DND-41 (cell line): Measurements from ENCODE around the gene DDX31.

Experiments
- ATAC-seq: fragments of 200-7000 bp; cut with Tn5 transposase; 3 replicates; pipeline ENCODE4 v1.9.1; 2021; ENCODE audit warnings: low read depth; ENCODE audit not compliant: insufficient read depth
- DNase-seq: peaks from one replicate; pipeline ENCODE4 v3.0.0-alpha.2; 2020
- H2AFZ ChIP-seq: 2 replicates; pipeline ENCODE4 v1.6.0; 2012; ENCODE audit warnings: low read depth, low read length
- H3K27ac ChIP-seq: 2 replicates; pipeline ENCODE4 v1.5.1; 2012; ENCODE audit warnings: low read length, inconsistent platforms
- H3K27me3 ChIP-seq: fragments of 200-600 bp; sonication (generic); 2 replicates; pipeline ENCODE4 v1.6.0; 2012; ENCODE audit warnings: low read length, mild to moderate bottlenecking, inconsistent platforms; ENCODE audit not compliant: insufficient read depth, poor library complexity
- H3K36me3 ChIP-seq: 2 replicates; pipeline ENCODE4 v1.5.1; 2012; ENCODE audit warnings: low read length, inconsistent platforms; ENCODE audit not compliant: insufficient read depth
- H3K4me1 ChIP-seq: 2 replicates; pipeline ENCODE4 v1.5.1; 2012; ENCODE audit warnings: mild to moderate bottlenecking, low read length; ENCODE audit not compliant: insufficient read depth
- H3K4me2 ChIP-seq: 2 replicates; pipeline ENCODE4 v1.6.0; 2012; ENCODE audit warnings: mild to moderate bottlenecking, moderate library complexity, low read length, inconsistent platforms; ENCODE audit not compliant: insufficient read depth
- H3K4me3 ChIP-seq, 2 experiments: fragments of 200-600 bp in 1 of 2; shearing (Covaris generic) in 1 of 2; 2 replicates each; pipeline ENCODE4 v1.5.1; 2012 to 2016; ENCODE audit warnings: inconsistent platforms in 2 of 2, low read length in 2 of 2, mild to moderate bottlenecking in 2 of 2, low read depth in 1 of 2, moderate library complexity in 1 of 2
- H3K79me2 ChIP-seq: 2 replicates; pipeline ENCODE4 v1.6.0; 2012; ENCODE audit warnings: low read length, inconsistent platforms; ENCODE audit not compliant: insufficient read depth
- H3K9ac ChIP-seq: 2 replicates; pipeline ENCODE4 v1.6.0; 2012; ENCODE audit warnings: low read depth, mild to moderate bottlenecking, inconsistent platforms, low read length, moderate library complexity
- H3K9me3 ChIP-seq: 2 replicates; pipeline ENCODE4 v1.5.1; 2012; ENCODE audit warnings: low read length, moderate library complexity, mild to moderate bottlenecking, inconsistent platforms; ENCODE audit not compliant: insufficient read depth, severe bottlenecking
- H4K20me1 ChIP-seq: 2 replicates; pipeline ENCODE4 v1.6.0; 2012; ENCODE audit warnings: low read length; ENCODE audit not compliant: insufficient read depth
- EZH2 ChIP-seq: IDR thresholded peaks from 3 replicates; pipeline ENCODE4 v1.6.1; 2012; ENCODE audit warnings: borderline replicate concordance, low read depth, mild to moderate bottlenecking, moderate library complexity, low read length, inconsistent platforms; ENCODE audit not compliant: severe bottlenecking
- TF ChIP-seq, protein P1 (sequence below): IDR thresholded peaks from 2 replicates; pipeline ENCODE4 v1.5.1; 2012; ENCODE audit warnings: borderline replicate concordance, low read length, moderate library complexity, mild to moderate bottlenecking; ENCODE audit not compliant: poor library complexity, severe bottlenecking; ENCODE audit errors: extremely low read depth

The DDX31 gene

DNA sequence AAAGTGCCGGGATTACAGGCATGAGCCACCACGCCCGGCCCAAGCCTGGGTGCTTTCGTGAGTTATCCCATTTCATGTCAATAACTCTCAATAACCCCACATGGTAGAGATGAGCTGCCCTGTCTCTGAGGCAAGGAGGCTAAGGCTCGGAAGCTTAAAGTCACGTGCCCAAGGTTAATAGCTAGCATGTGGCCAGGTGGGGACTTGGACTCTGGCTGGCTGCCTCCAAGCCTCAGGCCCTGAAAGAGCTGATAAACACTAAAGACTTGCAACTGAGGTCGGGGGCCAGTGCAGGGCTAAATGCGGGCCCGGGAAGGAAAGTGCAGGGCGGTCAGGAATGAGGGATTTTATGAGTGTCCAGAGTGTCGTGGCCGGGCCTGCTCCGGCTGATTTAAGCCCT lies 118.2 kb downstream of the DDX31 start:
- Histone ChIP-seq H3K4me1 (no peaks in the 10 kb centered on the region), H2AFZ (no peak overlapping the region), H3K4me2 (no peak overlapping the region), H3K79me2 (no peaks in the 10 kb centered on the region), H3K27ac (no peak overlapping the region), H3K9ac (no peak overlapping the region), H3K27me3 (no peaks in the 10 kb centered on the region), H3K4me3 (no peak overlapping the region), H3K9me3 (no peaks in the 10 kb centered on the region), H3K36me3 (no peaks in the 10 kb centered on the region), H4K20me1 (0 out of 2 replicates have a peak, but pooled peaks cover 5% of the 10 kb centered on the region)
- DNase-seq = no peak
- TF ChIP-seq, protein P1, sequence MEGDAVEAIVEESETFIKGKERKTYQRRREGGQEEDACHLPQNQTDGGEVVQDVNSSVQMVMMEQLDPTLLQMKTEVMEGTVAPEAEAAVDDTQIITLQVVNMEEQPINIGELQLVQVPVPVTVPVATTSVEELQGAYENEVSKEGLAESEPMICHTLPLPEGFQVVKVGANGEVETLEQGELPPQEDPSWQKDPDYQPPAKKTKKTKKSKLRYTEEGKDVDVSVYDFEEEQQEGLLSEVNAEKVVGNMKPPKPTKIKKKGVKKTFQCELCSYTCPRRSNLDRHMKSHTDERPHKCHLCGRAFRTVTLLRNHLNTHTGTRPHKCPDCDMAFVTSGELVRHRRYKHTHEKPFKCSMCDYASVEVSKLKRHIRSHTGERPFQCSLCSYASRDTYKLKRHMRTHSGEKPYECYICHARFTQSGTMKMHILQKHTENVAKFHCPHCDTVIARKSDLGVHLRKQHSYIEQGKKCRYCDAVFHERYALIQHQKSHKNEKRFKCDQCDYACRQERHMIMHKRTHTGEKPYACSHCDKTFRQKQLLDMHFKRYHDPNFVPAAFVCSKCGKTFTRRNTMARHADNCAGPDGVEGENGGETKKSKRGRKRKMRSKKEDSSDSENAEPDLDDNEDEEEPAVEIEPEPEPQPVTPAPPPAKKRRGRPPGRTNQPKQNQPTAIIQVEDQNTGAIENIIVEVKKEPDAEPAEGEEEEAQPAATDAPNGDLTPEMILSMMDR = no peak
- no peak for TF ChIP-seq EZH2
- no peak for ATAC-seq

DNA sequence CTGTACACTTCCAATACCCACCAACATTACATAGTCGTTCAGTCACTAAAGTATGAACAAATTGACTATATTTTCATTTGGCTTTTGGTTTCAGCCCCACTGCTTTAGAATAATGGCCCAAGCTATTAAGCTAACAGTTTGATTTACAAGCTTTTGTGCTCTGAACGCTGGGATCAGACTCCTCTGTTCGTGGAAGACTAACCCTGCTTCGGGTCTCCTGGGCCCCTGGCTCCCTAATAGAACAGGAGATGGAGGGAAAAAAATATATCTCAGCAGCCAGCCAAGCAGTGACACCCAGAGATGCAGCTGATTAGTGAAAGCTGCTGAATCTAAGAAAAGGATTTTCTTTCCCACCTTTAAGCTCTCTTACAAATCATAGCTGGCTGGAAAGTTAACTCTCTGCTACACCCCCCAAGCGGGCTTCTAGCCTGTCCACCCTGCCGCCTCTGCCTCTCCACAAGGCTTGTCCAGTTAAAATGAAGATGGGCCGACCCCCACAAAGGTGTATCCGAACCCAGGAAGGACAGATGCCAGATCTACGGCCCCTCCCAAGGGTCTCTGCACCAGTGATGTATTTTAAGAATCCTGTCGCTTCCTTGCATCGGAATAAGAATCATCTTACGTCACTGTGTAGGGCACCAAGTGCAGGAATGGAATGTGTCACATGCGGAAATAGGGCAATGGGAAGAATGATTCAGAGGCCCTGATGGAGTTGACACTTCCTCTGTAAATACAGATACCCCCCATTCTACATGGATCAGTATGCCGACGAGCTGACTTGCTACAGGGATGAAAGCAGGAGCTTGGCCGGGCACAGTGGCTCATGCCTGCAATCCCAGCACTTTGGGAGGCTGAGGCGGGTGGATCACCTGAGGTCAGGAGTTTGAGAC lies 120.8 kb downstream of the DDX31 start:
- Histone ChIP-seq H3K4me3 (no peak overlapping the region), H3K4me1 (no peaks in the 10 kb centered on the region), H3K36me3 (no peaks in the 10 kb centered on the region), H2AFZ (no peak overlapping the region), H4K20me1 (peaks cover 5% of the 10 kb centered on the region; the same call in 1 of the 2 replicates), H3K4me2 (no peak overlapping the region), H3K79me2 (no peaks in the 10 kb centered on the region), H3K9ac (no peak overlapping the region), H3K27me3 (no peaks in the 10 kb centered on the region), H3K9me3 (no peaks in the 10 kb centered on the region), H3K27ac (no peak overlapping the region)
- ATAC-seq (no peak), DNase-seq (no peak)
- no peak for TF ChIP-seq EZH2
- TF ChIP-seq, protein P1 = no peak

DNA sequence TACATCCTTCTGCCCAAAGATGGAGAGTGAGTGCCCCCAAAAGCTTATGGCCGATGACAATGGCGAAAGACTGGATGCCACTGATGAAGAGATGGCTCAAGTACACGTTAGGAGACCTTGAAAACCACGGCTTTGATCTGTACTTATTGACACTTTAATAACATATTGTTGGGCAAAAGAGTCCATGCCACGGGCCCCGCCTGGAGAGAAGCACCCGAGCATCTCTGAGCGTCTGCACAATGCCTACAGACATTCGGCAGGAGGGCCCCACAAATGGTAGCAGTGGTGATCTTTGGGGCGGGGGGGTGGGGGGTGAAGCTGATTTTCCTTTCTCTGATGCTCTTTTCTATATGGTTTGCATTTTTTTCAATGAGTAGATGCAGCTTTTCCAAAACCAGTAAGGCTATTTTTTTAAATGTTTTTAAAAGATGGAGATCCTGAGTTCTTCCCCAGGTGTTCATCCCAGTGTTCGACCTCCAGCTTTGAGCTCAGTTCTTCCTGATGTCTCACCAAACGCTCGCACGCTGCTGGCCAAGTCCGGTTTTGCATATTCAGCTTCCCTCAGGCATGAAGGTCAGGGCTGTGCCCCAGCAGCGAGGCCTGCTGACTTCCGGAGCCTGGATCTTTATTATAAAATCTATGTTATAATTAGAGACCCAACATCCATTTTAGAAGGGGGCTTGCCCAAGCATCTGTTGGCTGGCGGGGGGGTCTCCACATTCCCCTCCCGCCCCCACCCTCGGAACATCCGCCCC lies 121.6 kb downstream of the DDX31 start:
- Histone ChIP-seq H4K20me1 (peaks cover 5% of the 10 kb centered on the region; the same call in 1 of the 2 replicates), H3K9ac (no peak overlapping the region), H3K36me3 (no peaks in the 10 kb centered on the region), H3K4me2 (no peak overlapping the region), H3K27ac (no peak overlapping the region), H3K4me1 (no peaks in the 10 kb centered on the region), H3K4me3 (no peak overlapping the region), H3K79me2 (no peaks in the 10 kb centered on the region), H3K9me3 (no peaks in the 10 kb centered on the region), H3K27me3 (no peaks in the 10 kb centered on the region), H2AFZ (no peak overlapping the region)
- TF ChIP-seq, protein P1 = no peak
- no peak for TF ChIP-seq EZH2
- no peak for DNase-seq
- no peak for ATAC-seq
